NCI-H2196 (cell line): Measurements from ENCODE around the gene HES2.
"Not testable (repeated sequence)": the region's sequence is repeated elsewhere in the genome, so short reads cannot be mapped to it uniquely, and the experiment has no call there.

Experiments used
- DNase-seq: peaks from one replicate; lab custom pipeline; 2025; ENCODE audit not compliant: unreplicated experiment; lab: John Stamatoyannopoulos, UW

The HES2 gene

DNA sequence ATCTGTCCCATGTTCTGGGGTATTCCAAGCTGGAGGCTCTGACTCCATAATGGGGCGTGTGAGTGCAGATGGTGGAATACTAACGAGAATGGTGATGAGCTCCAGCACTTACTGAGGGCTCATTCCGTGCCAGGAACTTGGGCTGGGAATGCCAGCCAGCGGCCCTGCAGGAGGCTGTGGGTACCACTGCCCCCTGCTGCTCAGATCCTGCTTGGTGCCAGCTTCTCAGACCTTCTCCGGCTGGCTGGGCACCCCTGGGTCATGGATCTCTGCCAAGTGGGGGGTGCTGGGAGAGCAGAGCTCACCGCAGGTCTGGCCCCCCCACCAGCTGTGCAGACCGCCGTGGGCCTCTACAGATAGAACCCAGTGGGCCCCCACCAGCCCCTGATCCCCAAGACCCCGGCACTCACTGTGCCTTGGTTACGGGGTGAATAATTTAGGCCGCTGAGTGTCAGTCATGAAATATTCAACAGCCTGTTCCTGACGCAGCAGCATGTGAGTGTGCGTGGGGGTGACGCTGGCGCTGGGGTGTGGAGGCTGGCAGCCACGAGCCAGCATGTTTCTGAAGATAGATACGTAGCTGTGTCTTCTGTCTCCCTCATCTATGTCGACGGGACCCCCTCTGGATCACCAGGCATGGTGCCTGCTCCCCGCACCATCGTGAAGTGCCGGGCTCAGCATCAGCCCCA, 17.4 kb upstream of the HES2 start:
- peak; percentile 77 for DNase-seq

DNA sequence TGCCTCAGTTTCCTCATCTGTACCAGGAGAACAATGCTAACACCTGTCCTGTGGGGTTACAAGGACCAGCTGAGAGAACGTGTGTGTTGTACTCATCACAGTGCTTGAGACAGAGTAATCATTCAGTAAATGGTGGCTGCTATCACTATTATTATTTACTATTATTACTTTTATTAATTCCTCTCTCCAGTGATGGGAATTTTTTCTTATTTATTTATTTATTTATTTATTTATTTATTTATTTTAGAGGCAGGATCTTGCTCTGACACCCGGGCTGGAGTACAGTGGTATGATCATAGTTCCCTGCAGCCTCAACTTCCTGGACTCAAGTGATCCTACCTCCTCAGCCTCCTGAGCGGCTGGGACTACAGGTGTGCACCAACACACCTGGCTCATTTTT, 16.6 kb upstream of the HES2 start:
- DNase-seq: not testable (repeated sequence)

- DNase-seq: no peak
Measured at GRCh38 chr1:6435547-6435946, 15.8 kb upstream of the HES2 start.

GRCh38 chr1:6435129-6435528, 15.4 kb upstream of the HES2 start:
- DNase-seq: no peak

DNA sequence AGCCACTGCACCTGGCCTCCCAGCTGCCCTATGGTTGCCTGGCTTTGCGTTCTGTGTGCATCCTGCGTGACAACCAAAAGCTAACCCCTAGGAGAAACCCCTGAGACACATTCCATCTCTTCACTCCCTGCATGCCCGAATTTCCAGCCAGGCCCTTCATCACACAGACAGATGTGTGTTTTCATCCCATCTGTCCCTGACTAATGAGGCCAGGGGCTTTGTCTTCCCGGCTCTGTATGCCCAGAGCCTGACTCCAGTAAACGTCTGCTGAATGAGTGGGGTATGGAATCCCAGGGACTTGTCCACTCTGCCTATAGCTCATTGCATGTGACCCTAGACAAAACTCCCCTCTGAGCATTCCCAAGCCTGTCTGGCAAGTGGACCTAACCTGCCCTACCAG, 14.5 kb upstream of the HES2 start:
- DNase-seq: no peak

- not testable (repeated sequence) for DNase-seq
Measured at GRCh38 chr1:6431645-6432579, 12.2 kb upstream of the HES2 start.

- peak; percentile 24 for DNase-seq
Measured at GRCh38 chr1:6429660-6430411, 10.1 kb upstream of the HES2 start.

DNA sequence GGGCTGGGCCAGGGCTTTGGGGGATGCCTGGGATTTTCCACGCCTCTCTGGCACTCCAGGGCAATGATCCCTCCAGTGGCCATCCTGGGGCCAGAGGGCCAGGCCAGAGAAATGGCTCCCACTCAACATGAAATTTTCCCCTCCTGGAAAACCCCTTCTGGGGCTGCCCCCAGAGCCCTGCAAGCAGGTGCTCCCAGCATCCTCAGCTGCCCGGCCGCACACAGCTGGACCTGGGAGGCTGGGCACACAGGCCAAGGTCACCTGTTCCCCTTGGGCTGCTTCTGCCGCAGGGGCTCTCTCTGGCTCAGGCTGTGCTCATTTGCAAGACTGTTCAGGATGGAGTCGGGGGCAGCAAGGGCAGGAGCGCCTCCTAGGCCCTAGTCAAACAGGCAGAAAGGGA, 8.7 kb upstream of the HES2 start:
- not testable (repeated sequence) for DNase-seq

DNA sequence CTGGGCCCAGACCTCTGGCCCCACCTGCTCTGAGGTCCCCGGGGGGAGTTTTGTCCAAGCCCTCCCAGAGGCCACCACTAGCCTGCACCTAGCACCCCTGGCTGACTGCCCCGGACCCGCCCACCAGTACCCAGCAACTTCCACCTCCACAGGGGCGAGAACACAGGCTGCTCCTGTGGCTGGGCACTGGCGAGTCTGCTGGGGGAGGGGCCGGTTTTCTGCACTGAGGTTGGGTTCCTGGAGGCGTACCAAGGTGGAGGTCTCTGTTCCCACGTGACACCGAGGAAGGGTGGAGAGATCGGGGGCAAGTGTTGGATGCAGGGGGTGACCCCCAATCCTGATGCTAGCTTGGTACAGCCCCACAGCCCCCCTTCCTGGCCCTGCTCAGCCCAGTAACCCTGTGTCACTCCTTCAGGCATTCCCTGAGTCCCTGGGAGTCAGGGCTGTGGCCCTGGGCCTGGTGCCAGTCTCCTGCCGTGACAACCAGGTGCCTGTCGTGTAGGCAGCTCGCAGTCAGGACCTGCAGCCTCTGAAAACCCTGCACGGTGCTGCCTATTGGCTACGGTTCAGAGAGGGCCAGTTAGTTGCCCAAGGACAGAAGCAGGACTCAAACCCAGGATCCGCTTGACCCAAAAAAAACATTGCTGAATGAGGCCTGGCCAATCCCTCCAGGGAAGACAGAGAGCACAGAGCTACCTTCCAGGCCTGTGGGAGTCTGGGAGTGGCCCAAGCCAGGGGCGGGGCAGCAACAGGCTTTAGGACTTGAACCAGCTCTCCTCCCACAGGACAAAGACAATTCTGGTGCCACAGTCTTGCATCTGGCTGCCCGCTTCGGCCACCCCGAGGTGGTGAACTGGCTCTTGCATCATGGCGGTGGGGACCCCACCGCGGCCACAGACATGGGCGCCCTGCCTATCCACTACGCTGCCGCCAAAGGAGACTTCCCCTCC, 8.0 kb upstream of the HES2 start:
- DNase-seq: peak; percentile 35

DNA sequence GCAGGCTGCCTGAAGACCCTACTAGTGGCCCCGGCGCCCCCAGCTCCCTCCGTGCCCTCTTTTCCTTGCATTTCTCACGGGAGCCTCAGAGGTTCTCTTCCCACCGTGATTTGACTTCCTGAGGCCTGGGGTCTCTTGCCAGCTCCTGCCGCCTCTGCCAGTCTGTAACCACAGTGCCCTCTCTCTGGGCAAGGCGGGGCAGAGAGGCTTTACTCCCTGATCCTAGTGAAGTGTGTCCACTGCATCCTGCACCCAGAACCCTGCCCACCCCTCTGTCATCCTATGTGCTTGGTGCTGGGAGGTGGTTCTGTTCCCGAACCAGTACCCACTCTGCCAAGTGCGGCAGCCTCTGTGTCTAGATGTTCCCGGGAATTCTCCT, 7.2 kb upstream of the HES2 start:
- DNase-seq: no peak

DNA sequence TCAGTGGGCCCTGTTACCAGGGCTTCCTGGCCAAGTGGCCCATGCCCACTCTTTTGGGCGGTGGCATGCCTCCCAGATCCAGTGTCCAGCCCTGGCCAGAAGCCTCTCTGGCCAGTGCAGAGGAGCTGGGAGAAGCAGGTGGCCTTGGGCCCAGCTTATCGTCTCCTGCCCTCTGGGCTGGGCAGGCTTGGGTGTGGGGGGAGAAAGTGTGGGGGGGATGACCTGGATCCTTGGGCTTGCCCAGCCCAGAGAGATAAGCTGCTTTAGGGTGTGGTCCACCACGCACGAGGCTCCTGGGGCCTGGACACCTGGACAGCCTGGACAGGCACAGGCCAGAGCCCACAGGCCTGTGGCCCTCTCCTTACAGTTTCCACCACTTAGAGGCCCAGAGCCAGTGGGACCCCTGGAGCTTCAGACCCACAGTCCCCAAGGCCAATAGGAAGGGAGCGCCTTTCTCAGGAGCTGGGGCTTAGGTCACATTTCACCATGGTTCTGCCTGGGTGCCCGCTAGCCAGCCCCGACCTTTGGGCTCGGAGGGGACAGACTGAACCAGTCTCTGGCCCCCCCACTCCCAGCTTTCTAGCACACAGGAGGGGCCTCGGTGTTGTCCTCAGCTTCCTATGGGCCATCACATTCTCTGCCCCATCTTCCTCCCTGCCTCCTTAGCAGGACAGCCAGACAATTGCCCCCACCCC, 6.7 kb upstream of the HES2 start:
- DNase-seq: no peak

- DNase-seq: no peak
Measured at GRCh38 chr1:6425658-6426057, 5.9 kb upstream of the HES2 start.

DNA sequence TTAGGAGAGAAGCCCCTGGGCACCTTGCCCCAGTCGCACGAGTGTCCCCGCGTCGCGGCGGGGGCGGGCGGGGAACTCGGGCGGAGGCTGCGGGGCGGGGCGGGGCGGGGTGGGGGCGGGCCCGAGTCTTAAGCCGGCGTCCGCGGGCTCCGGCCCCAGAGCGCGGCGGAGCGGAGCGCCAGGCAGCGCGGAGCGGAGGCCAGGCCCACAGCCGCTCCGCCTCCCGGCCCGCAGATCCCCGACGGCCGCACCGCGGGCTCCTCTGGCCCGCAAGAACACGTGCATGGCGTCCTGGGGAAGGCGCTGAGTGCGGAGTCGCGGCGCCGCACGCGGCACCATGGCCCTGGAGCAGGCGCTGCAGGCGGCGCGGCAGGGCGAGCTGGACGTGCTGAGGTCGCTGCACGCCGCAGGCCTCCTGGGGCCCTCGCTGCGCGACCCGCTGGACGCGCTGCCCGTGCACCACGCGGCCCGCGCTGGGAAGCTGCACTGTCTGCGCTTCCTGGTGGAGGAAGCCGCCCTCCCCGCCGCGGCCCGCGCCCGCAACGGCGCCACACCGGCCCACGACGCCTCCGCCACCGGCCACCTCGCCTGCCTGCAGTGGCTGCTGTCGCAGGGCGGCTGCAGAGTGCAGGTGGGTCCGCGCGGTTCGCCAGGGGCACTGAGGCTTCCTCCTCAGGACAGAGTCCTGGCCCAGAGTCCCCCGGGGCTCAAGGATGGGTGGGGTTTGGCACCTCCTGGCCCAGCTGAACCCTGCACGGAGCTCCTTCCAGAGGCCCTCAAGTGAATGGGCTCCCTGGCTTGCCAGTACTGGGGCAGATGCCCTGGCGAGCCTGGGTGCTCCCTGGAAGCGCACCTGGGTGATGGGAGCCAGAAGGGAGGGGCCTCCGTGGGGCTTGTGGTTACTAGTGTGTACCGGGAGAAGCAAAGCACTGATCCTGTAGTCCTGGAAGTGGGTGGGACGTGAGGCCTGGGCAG, 5.2 kb upstream of the HES2 start, which contains the start of gene ESPN:
TSS of gene ESPN (plus strand) at position 158 of the 975 bp plus-strand sequence. CDS start at position 338, 180 bp downstream.
- DNase-seq: no peak

DNA sequence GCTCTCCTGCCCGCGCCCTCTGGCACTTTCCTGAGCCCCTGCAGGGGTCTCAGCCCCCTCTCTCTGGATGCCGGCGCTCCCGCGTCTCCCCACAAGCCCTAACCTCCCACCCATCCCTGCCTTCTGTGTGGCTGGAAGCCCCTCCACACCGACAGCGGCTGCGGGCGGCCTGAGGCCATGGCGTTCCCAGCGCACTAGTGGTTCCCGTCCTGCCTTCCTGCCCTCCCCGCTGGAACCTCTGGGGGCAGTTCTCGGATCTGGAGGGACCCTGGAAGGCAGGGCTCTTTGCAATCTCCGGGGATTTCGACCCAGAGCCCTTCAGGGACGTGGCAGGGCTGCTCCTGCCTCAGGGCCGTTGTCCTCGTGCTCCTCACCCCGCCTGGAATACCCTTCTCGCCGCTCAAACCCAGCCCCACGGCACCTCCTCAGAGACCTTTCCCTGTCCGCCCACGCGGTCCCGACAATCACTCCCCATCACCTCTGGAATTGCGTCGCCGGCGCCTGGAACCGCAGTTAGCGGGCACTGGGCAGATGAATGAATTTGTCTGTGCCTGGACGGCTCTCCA, 4.4 kb upstream of the HES2 start:
- DNase-seq: no peak

GRCh38 chr1:6423321-6423999, 3.7 kb upstream of the HES2 start:
- peak; percentile 97 for DNase-seq

- DNase-seq: no peak
Measured at GRCh38 chr1:6421266-6421665, 1.5 kb upstream of the HES2 start.

DNA sequence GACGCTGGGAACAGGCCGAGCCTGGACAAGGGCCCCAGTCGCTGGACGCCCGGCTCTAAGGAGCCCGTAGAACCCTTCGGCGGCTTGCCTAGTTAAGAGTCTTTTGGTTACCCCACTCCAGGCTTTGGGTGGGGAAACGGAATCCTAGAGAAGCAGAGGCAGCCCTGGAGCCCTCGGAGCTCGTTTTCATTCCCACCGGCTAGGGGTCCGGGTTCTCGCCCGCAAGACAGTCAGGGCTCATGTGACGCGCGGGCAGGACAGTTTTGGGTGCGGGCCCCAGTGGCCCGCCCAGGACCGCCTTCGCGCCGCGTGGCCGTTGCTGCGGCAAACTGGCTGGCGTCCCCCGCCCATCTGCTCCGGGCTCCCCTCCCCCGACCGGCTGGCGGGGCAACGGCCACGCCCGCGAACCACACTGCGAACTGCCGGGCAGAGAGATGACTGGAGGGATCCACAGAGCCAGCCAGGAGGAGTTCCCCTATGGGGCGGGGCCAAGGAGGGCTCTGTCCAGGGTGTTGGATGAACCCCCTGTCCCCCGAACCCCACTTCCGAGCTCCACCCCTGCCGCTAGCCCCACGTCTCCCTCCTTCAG, 829 bp upstream of the HES2 start:
- DNase-seq: no peak
